Neural progenitor cell (in vitro differentiated cells): ENCODE data around the gene ASB13.

Experiments used
- CTCF ChIP-seq: fragments of 200-600 bp; sonication (generic); IDR thresholded peaks from 2 replicates; pipeline ENCODE4 v1.5.1; 2017; ENCODE audit warnings: antibody characterized with exemption, mild to moderate bottlenecking
- EZH2 ChIP-seq: fragments of 200-600 bp; sonication (generic); IDR thresholded peaks from 2 replicates; pipeline ENCODE4 v1.6.1; 2017; ENCODE audit warnings: antibody characterized with exemption, mild to moderate bottlenecking, moderate library complexity

- TF ChIP-seq CTCF = no peak
- TF ChIP-seq EZH2 = no peak
These were observed 34.5 kb downstream of the ASB13 start for GRCh38 chr10:5631936-5632335.
